ENCODE results near the gene AGBL4. TPM values are rescaled to one million over a fixed set of nuclear protein-coding genes. Genes with fewer than 3 reads are reported as not detected.

Gene AGBL4
- total RNA-seq, 2 experiments from 2014 or later: not detected

GRCh38 chr1:48693674-48694320, 1330.0 kb downstream of the AGBL4 start:
- ChIA-PET CTCF (interaction anchor here (0.7 to 1.7 kb wide), 2 partner anchors 16 to 260 kb away, joined by 3 to 5 read pairs; no protein-coding TSS in a partner anchor), POLR2A (no interaction called here)
- Mint-ChIP-seq H3K4me1 (no peaks in the 10 kb centered on the region), H3K27ac (no peak overlapping the region), H3K36me3 (ENCODE audit: low read depth) (no peaks in the 10 kb centered on the region), H3K27me3 (no peaks in the 10 kb centered on the region), H3K9me3 (no peaks in the 10 kb centered on the region), H3K4me3 (no peak overlapping the region)
- no peak for DNase-seq

GRCh38 chr1:48693180-48693579, 1330.6 kb downstream of the AGBL4 start:
- CTCF ChIA-PET: interaction anchor here (0.7 kb wide), 1 partner anchor 16 kb away, joined by 3 read pairs; no protein-coding TSS in a partner anchor

GRCh38 chr1:48692235-48692634, 1331.5 kb downstream of the AGBL4 start:
- ChIA-PET POLR2A (no interaction called here), CTCF (interaction anchor here (0.7 kb wide), 1 partner anchor 15 kb away, joined by 3 read pairs; no protein-coding TSS in a partner anchor)
- no peak for DNase-seq
- Mint-ChIP-seq H3K4me3 (no peak overlapping the region), H3K27ac (no peak overlapping the region), H3K9me3 (no peaks in the 10 kb centered on the region), H3K36me3 (ENCODE audit: low read depth) (no peaks in the 10 kb centered on the region), H3K27me3 (no peaks in the 10 kb centered on the region), H3K4me1 (no peaks in the 10 kb centered on the region)

More at GRCh38 chr1:48693180-48693579, 1330.6 kb downstream of the AGBL4 start:
- Mint-ChIP-seq H3K27me3 (no peaks in the 10 kb centered on the region), H3K9me3 (no peaks in the 10 kb centered on the region), H3K4me3 (no peak overlapping the region), H3K36me3 (ENCODE audit: low read depth) (no peaks in the 10 kb centered on the region), H3K27ac (no peak overlapping the region), H3K4me1 (no peaks in the 10 kb centered on the region)
- no peak for DNase-seq
- POLR2A ChIA-PET: no interaction called here

GRCh38 chr1:48691429-48692001, 1332.2 kb downstream of the AGBL4 start:
- H3K4me1 Mint-ChIP-seq: no peaks in the 10 kb centered on the region
- DNase-seq: no peak
- no peak overlapping the region for H3K4me3 Mint-ChIP-seq
- no peaks in the 10 kb centered on the region for H3K9me3 Mint-ChIP-seq
- CTCF ChIA-PET: no interaction called here
- POLR2A ChIA-PET: no interaction called here
- H3K36me3 Mint-ChIP-seq (ENCODE audit: low read depth): no peaks in the 10 kb centered on the region
- H3K27me3 Mint-ChIP-seq: no peaks in the 10 kb centered on the region
- no peak overlapping the region for H3K27ac Mint-ChIP-seq

GRCh38 chr1:48688102-48688760, 1335.5 kb downstream of the AGBL4 start:
- DNase-seq: no peak
- ChIA-PET POLR2A (no interaction called here), CTCF (no interaction called here)
- Mint-ChIP-seq H3K4me1 (no peaks in the 10 kb centered on the region), H3K36me3 (ENCODE audit: low read depth) (no peaks in the 10 kb centered on the region), H3K4me3 (no peak overlapping the region), H3K9me3 (no peaks in the 10 kb centered on the region), H3K27me3 (no peaks in the 10 kb centered on the region), H3K27ac (no peak overlapping the region)

GRCh38 chr1:48687282-48688045, 1336.3 kb downstream of the AGBL4 start:
- no peaks in the 10 kb centered on the region for H3K27me3 Mint-ChIP-seq
- H3K27ac Mint-ChIP-seq: no peak overlapping the region
- POLR2A ChIA-PET: no interaction called here
- H3K9me3 Mint-ChIP-seq: no peaks in the 10 kb centered on the region
- no peaks in the 10 kb centered on the region for H3K36me3 Mint-ChIP-seq (ENCODE audit: low read depth)
- no peak for DNase-seq
- no peaks in the 10 kb centered on the region for H3K4me1 Mint-ChIP-seq
- CTCF ChIA-PET: interaction anchor here (1.9 kb wide), 1 partner anchor 10 kb away, joined by 7 read pairs; no protein-coding TSS in a partner anchor
- H3K4me3 Mint-ChIP-seq: no peak overlapping the region

- Mint-ChIP-seq H3K4me3 (no peak overlapping the region), H3K4me1 (no peaks in the 10 kb centered on the region), H3K27ac (no peak overlapping the region), H3K9me3 (no peaks in the 10 kb centered on the region), H3K27me3 (no peaks in the 10 kb centered on the region), H3K36me3 (ENCODE audit: low read depth) (no peaks in the 10 kb centered on the region)
- DNase-seq: no peak
- ChIA-PET CTCF (interaction anchor here (0.9 to 1.9 kb wide), 2 partner anchors 9 to 11 kb away, joined by 3 to 7 read pairs; no protein-coding TSS in a partner anchor), POLR2A (no interaction called here)
These were observed 1337.6 kb downstream of the AGBL4 start for GRCh38 chr1:48686159-48686558.

GRCh38 chr1:48684381-48684780, 1339.4 kb downstream of the AGBL4 start:
- H3K36me3 Mint-ChIP-seq (ENCODE audit: low read depth): no peaks in the 10 kb centered on the region
- H3K27me3 Mint-ChIP-seq: no peaks in the 10 kb centered on the region
- no peak overlapping the region for H3K4me3 Mint-ChIP-seq
- POLR2A ChIA-PET: no interaction called here
- CTCF ChIA-PET: no interaction called here
- H3K4me1 Mint-ChIP-seq: no peaks in the 10 kb centered on the region
- no peak for DNase-seq
- H3K27ac Mint-ChIP-seq: no peak overlapping the region
- no peaks in the 10 kb centered on the region for H3K9me3 Mint-ChIP-seq

GRCh38 chr1:48683839-48684238, 1339.9 kb downstream of the AGBL4 start:
- no peak for DNase-seq
- H3K27ac Mint-ChIP-seq: no peak overlapping the region
- H3K4me1 Mint-ChIP-seq: no peaks in the 10 kb centered on the region
- CTCF ChIA-PET: no interaction called here
- H3K27me3 Mint-ChIP-seq: no peaks in the 10 kb centered on the region
- no peak overlapping the region for H3K4me3 Mint-ChIP-seq
- H3K9me3 Mint-ChIP-seq: no peaks in the 10 kb centered on the region
- H3K36me3 Mint-ChIP-seq (ENCODE audit: low read depth): no peaks in the 10 kb centered on the region
- POLR2A ChIA-PET: no interaction called here

GRCh38 chr1:48681476-48682305, 1342.1 kb downstream of the AGBL4 start:
- no peaks in the 10 kb centered on the region for H3K9me3 Mint-ChIP-seq
- no peak overlapping the region for H3K27ac Mint-ChIP-seq
- no peaks in the 10 kb centered on the region for H3K27me3 Mint-ChIP-seq
- no peaks in the 10 kb centered on the region for H3K4me1 Mint-ChIP-seq
- H3K4me3 Mint-ChIP-seq: no peak overlapping the region
- ChIA-PET POLR2A (no interaction called here), CTCF (no interaction called here)
- no peak for DNase-seq
- H3K36me3 Mint-ChIP-seq (ENCODE audit: low read depth): no peaks in the 10 kb centered on the region

- H3K9me3 Mint-ChIP-seq: no peaks in the 10 kb centered on the region
- no peaks in the 10 kb centered on the region for H3K27me3 Mint-ChIP-seq
- CTCF ChIA-PET: no interaction called here
- H3K4me3 Mint-ChIP-seq: no peak overlapping the region
- no peaks in the 10 kb centered on the region for H3K4me1 Mint-ChIP-seq
- H3K36me3 Mint-ChIP-seq (ENCODE audit: low read depth): no peaks in the 10 kb centered on the region
- POLR2A ChIA-PET: no interaction called here
- no peak for DNase-seq
- H3K27ac Mint-ChIP-seq: no peak overlapping the region
These were observed 1343.2 kb downstream of the AGBL4 start for GRCh38 chr1:48680411-48681035.

GRCh38 chr1:48679859-48680258, 1343.9 kb downstream of the AGBL4 start:
- H3K27ac Mint-ChIP-seq: no peak overlapping the region
- DNase-seq: no peak
- CTCF ChIA-PET: no interaction called here
- no peaks in the 10 kb centered on the region for H3K27me3 Mint-ChIP-seq
- H3K9me3 Mint-ChIP-seq: no peaks in the 10 kb centered on the region
- H3K4me1 Mint-ChIP-seq: no peaks in the 10 kb centered on the region
- no peak overlapping the region for H3K4me3 Mint-ChIP-seq
- H3K36me3 Mint-ChIP-seq (ENCODE audit: low read depth): no peaks in the 10 kb centered on the region
- POLR2A ChIA-PET: no interaction called here
